ENCODE data around the gene C4B.

DNA sequence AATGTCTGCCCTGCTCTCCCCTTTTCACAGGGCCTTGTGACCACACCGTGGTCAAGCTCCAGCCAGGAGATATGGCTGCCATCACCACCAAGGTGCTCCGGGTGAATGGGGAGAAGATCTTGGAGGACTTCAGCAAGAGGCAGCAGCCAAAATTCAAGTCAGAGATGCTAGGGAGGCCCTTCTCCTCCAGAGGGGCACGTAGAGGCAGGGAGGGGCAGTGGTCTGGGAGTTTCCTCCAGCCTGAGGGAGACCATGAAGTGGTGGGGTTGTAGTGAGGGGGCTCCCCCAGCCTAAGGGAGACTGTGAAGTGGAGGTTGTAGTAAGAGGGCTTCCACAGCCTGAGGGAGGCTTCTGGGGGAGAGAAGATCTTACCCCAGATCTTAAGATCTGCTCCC is 46.7 kb upstream of the C4B start:
- no peak for TF ChIP-seq CTCF (IDR thresholded peaks at IDR 0.05; ENCODE audit: poor library complexity)
- TF ChIP-seq EZH2phosphoT487 (IDR thresholded peaks at IDR 0.05; ENCODE audit: low read depth, severe bottlenecking, unreplicated experiment), result no peak
